Lung (tissue), 12 donors: ENCODE measurements around the gene SCNN1B. TPM values are rescaled to one million over a fixed set of nuclear protein-coding genes. Genes with fewer than 3 reads are reported as not detected.

Source experiments
- ATAC-seq: fragments of 200-7000 bp; cut with Tn5 transposase; one replicate; pipeline ENCODE4 v1.9.1; 2020; ENCODE audit warnings: moderate number of reproducible peaks; ENCODE audit not compliant: insufficient read depth, low FRiP score
- DNase-seq, 3 donors: peaks; one replicate each; pipeline ENCODE4 v3.0.0-alpha.2; 2013 to 2017
- H3K27ac ChIP-seq, 2 donors: one replicate each; pipeline ENCODE4 v1.5.1; 2013; ENCODE audit warnings: mild to moderate bottlenecking in 2 of 2, moderate library complexity in 2 of 2, control low read depth in 1 of 2, inconsistent platforms in 1 of 2, low read depth in 1 of 2, low read length in 1 of 2
- H3K27me3 ChIP-seq, 3 donors: one replicate each; pipeline ENCODE4 v1.5.1; 2013; ENCODE audit warnings: low read length in 2 of 3; ENCODE audit not compliant: control insufficient read depth in 3 of 3, insufficient read depth in 3 of 3
- H3K36me3 ChIP-seq, 4 donors: one replicate each; pipeline ENCODE4 v1.5.1; 2013; ENCODE audit warnings: low read length in 4 of 4, mild to moderate bottlenecking in 1 of 4, moderate library complexity in 1 of 4; ENCODE audit not compliant: control insufficient read depth in 4 of 4, insufficient read depth in 4 of 4
- H3K4me1 ChIP-seq, 5 donors: one replicate each; pipeline ENCODE4 v1.5.1; 2013; ENCODE audit warnings: low read length in 5 of 5, mild to moderate bottlenecking in 2 of 5, moderate library complexity in 1 of 5; ENCODE audit not compliant: control insufficient read depth in 5 of 5, insufficient read depth in 5 of 5
- H3K4me3 ChIP-seq: one replicate; pipeline ENCODE4 v1.5.1; 2013; ENCODE audit warnings: mild to moderate bottlenecking, control low read depth, moderate library complexity
- H3K9ac ChIP-seq, 2 donors: one replicate each; pipeline ENCODE4 v1.5.1; 2013; ENCODE audit warnings: low read length in 2 of 2, control low read depth in 1 of 2; ENCODE audit not compliant: insufficient read depth in 1 of 2
- H3K9me3 ChIP-seq, 4 donors: one replicate each; pipeline ENCODE4 v1.5.1; 2013; ENCODE audit warnings: low read length in 3 of 4, mild to moderate bottlenecking in 1 of 4, moderate library complexity in 1 of 4; ENCODE audit not compliant: control insufficient read depth in 4 of 4, insufficient read depth in 3 of 4
- CTCF ChIP-seq: IDR thresholded peaks from 2 replicates; pipeline ENCODE4 v1.5.1; 2012; ENCODE audit warnings: mild to moderate bottlenecking; ENCODE audit errors: control extremely low read depth, extremely low read depth
- WGBS, 2 donors: extraction: QIAGEN DNeasy Blood & Tissue Kit; methylation state at CpG; one replicate each; pipeline ENCODE4 v1.1.7; 2013; 5-methylcytosine and 5-hydroxymethylcytosine counted together
- polyA plus RNA-seq, 2 donors: library from polyadenylated mRNA; stranded (reverse); fragments of 200-250 nt; gene quantifications; one replicate each; pipeline ENCODE4 v1.2.1, GENCODE V29; 2013
- total RNA-seq, 2 donors: library from RNA; depleted of rRNA in 1 of 2; stranded (reverse); fragments of >200 nt in 1 of 2; gene quantifications; one replicate each; pipeline ENCODE4 v1.2.1, GENCODE V29; 2014 to 2021
- donor health status: control.
- donor health status: control.
- donor health status: Bipolar disorder and iron deficiency.
- donor health status: healthy.
- donor health status: DM: yes; HTN: yes; CAD: no.

SCNN1B gene
- total and polyA plus RNA-seq, 4 donors: 16.4 to 58.7 (median 41.3) TPM

GRCh38 chr16:23320693-23321092 is 18.6 kb downstream of the SCNN1B start:
- Histone ChIP-seq H3K4me3 (no peak overlapping the region), H3K9ac (no peak overlapping the region), H3K4me1 (peaks cover 0 to 13% (median 0%) of the 10 kb centered on the region in 5 donors), H3K9me3 (peaks cover 0 to 3% (median 0%) of the 10 kb centered on the region in 4 donors), H3K27ac (peak overlapping the region in 1 of 2 donors; percentile 73), H3K36me3 (no peaks in the 10 kb centered on the region), H3K27me3 (no peaks in the 10 kb centered on the region)
- WGBS, 2 donors: 61 to 79% methylated on average over 7 of the region's 7 CpGs
- ATAC-seq (peak; percentile 28), DNase-seq (peak in 2 of 3 donors; percentile 26 to 67)
- no peak for TF ChIP-seq CTCF

- H3K9me3 ChIP-seq: peaks cover 0 to 3% (median 0%) of the 10 kb centered on the region in 4 donors
- 87 to 92% methylated on average over 14 of the region's 14 CpGs for WGBS, 2 donors
- ATAC-seq: no peak
- no peak overlapping the region for H3K9ac ChIP-seq
- no peak for TF ChIP-seq CTCF
- H3K4me1 ChIP-seq: peaks cover 0 to 13% (median 0%) of the 10 kb centered on the region in 5 donors
- H3K36me3 ChIP-seq: no peaks in the 10 kb centered on the region
- no peak for DNase-seq
- no peaks in the 10 kb centered on the region for H3K27me3 ChIP-seq
- peak overlapping the region in 1 of 2 donors; percentile 43 for H3K27ac ChIP-seq
- no peak overlapping the region for H3K4me3 ChIP-seq
Measured at GRCh38 chr16:23321206-23321875, 19.2 kb downstream of the SCNN1B start.

- no peak overlapping the region for H3K4me3 ChIP-seq
- H3K36me3 ChIP-seq: no peaks in the 10 kb centered on the region
- ATAC-seq (no peak), DNase-seq (no peak)
- H3K9me3 ChIP-seq: no peaks in the 10 kb centered on the region
- no peak overlapping the region for H3K9ac ChIP-seq
- H3K4me1 ChIP-seq: peaks cover 0 to 13% (median 0%) of the 10 kb centered on the region in 5 donors
- no peak for TF ChIP-seq CTCF
- no peaks in the 10 kb centered on the region for H3K27me3 ChIP-seq
- WGBS, 2 donors: 84 to 92% methylated on average over 1 of the region's 1 CpG
- H3K27ac ChIP-seq: no peak overlapping the region
Measured at GRCh38 chr16:23323224-23324030, 21.3 kb downstream of the SCNN1B start.
